GM21786 (cell line): ENCODE results near the gene UFD1.

Experiments used
- ATAC-seq: cut with Tn5 transposase; IDR thresholded peaks from one replicate; pipeline ENCODE4 v1.9.1; 2021; ENCODE audit not compliant: unreplicated experiment

The UFD1 gene

GRCh38 chr22:19478901-19479354, at the start of gene UFD1:
TSS of gene UFD1 (minus strand) at chr22:19479193. CDS start at chr22:19479085, 108 bp downstream.
- peak; percentile 51 for ATAC-seq

DNA sequence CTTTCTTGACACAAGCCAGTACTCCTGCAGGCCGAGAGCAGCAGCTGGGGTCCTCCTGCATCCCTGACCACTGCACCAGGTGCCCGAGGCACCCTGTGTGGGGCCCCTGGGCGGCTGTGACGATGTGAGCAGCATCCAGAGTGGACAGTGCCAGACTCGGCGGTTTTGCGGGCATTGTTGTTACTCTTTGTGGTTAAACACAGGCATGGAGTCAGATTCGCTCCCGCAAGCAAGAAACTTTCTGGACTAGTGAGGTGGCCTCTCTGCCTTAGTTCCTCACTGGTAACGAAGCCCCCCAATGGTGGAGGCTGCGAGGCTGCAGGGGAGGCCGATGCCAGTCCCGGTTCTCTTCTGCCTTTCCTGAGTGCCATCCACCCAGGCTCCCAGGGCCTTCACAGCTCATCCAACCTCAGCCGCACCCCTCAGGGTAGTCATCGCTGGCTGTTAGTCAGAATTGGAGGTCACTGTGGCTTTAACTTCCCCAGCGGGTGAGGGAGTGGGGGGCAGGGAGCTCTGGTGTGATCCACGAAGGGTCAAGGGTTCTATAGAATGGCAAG, 48.9 kb upstream of the UFD1 start:
- no peak for ATAC-seq

DNA sequence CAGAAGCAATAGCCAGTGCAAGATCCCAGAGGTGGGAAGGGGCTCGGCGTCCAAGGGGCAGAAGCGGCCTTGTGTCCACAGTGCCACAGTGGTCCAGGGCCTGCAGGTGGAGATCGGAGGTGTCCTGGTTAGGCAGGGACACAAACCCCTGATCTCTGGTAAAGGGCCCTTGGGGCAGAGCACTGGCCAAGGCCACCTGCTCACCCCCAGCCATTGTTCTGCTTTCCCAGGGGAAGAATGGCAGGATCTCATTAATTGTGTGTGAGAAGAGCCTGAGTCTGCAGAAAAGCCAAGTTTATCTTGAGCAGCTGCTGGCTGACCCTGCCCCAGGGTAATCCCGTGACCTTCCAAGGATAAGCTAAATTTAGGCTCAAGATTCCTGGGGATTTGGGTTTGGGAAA, 48.3 kb upstream of the UFD1 start:
- ATAC-seq: no peak

DNA sequence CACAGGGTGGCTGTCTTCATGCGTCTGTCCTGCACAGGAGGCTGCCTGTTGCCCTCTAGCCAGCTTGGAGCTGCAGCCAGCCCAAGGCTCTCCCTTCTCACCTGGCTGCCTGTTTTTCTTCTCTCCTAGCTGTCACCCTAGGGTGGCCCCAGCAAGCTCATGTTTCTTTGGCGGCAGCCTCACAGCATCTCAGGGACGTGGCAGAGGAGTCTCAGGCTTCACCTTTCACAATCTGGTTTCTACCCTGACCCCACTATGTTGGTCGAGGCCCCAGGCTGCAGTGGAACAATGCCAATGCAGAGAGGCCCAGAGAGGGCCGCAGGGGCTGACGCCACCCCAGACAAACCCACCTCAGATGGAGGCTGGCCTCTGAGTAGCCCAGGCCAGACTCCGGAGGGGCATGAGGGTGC, 47.7 kb upstream of the UFD1 start:
- no peak for ATAC-seq

- ATAC-seq: no peak
These were observed 47.2 kb upstream of the UFD1 start for GRCh38 chr22:19526076-19526701.

- no peak for ATAC-seq
These were observed 46.7 kb upstream of the UFD1 start for GRCh38 chr22:19525666-19526065.

DNA sequence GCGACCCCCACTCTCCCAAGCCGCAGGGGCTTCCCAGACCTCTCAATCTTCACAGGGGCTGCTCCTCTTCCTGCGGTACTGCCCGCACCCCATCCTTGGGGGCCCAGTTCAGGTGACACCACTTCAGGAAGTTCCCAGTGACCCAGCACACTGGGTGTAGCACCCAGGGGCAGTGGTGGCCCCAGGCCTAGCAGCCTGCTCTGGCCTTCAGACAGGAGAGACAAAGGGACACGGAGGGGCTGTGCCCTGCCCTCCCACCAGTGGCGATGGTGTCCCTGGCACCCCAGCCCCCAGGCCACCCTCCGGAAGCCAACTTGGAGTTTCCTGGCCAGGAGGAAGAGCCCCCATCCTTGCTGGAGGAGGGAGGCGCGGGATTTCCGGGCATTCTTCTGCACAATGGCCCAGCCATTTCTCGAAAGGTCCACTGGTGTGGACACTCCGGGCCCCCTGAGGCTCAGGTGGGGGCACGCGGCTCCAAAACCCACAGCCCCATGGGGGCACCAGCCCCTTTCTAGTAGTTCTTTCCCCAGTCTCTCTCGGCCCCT, 46.2 kb upstream of the UFD1 start:
- no peak for ATAC-seq

- ATAC-seq: no peak
These were observed 45.5 kb upstream of the UFD1 start, which contains the start of gene CLDN5 for GRCh38 chr22:19524170-19525115. TSS of gene CLDN5 (minus strand) at chr22:19524410. CDS start at chr22:19524255, 155 bp downstream.

DNA sequence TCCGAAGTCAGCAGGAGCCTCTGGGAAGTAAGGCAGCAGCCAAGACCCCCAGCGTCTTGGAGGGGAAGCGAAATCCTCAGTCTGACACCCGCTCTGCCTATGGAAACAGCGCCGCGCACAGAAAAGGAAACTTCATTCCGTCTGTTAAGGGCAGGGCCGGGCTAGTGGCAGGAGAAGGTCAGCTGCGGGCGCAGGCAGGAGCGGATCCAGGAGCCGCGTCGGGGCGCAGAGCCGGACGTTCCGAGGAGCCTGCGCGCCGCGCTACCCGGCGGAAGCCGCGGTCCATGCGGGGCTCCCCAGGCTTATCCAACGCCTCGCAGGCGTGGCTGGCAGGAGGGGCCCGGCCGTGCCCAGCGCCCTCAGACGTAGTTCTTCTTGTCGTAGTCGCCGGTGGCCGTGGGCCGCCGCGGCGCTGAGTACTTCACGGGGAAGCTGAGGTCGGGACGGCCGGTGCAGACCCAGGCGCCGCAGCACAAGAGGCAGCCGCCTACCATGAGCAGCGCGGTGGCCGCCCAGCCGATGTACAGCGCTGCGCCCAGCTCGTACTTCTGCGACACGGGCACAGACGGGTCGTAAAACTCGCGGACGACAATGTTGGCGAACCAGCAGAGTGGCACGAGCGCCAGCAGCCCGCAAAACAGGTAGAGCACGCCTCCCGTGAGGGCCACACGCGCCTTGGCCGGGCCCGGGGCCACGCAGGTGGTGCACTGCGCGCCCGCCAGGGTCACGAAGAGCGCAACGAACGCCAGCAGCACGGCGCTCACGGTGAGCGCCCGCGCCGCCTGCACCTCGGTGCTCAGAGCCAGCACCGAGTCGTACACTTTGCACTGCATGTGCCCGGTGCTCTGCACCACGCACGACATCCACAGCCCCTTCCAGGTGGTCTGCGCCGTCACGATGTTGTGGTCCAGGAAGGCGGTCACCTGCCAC, 44.5 kb upstream of the UFD1 start:
- no peak for ATAC-seq

- ATAC-seq: no peak
These were observed 43.9 kb upstream of the UFD1 start for GRCh38 chr22:19522881-19523239.

DNA sequence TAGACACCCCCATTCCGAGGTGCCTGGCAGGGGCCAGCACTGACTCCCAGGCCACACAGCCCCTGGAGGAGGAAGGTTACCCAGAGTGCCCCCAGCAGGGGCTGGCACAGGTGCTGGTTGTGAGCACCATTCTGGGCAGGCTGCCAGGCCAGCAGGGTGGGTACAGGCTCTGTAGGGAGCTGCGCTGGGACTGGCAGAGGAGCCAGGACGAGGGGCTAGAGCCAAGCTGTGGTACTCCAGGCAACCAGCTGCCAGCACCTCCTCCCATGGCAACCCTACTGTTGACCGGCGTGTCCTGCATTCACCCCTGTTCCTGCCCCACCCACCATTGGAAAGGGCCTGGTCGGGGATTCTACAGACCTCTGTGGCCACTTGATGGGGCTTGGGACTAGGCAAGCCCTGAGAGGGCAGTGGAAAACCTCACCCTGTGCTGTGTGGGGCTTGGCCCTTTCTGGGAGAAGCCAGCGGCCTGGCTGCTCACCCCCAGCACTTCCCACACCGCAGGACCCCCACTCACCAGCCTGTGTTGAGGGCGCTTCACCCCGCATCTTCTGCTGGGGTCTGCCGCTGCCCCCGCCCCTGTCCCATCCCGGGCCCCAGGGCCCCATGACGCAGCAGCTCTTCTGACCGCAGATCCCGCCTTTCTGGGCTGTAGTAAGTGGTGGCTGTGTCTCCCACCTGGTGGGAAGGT, 43.3 kb upstream of the UFD1 start:
- ATAC-seq: no peak

DNA sequence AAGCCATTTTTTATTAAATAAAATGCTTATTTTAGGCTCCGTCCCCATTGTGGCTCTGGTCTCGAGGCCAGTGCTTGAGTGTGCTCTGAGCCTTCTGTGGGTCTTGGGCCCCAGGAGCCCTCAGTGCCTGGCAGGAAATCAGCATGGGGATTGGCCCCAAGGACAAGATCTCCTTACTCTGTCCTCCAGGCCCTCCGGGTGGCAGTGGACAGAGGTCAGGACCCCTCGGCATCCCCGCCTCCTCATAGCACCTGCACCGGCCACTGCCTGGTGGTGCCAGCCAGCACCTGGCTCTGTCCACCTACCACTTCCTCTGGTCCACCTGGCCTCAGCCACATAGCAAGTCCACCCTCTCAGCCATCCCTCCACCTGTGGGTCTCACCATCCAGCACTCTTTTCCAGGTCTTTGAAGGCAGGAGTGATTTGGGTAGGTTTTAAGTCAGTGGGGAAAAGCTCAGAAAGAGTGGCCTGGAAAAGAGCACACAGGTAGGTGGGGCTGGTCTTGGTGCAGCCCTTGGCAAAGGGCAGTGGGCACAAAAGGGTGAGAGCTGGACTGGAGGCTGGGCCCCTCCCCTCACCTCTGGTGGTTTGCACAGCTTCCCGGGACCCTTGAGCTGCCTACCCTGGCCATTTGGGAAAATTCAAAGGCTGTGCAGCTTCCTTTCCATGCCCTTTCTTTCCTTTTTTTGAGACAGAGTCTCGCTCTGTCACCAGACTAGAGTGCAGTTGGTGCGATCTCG, 41.7 kb upstream of the UFD1 start:
- no peak for ATAC-seq

- no peak for ATAC-seq
These were observed 41.0 kb upstream of the UFD1 start for GRCh38 chr22:19520007-19520406.

DNA sequence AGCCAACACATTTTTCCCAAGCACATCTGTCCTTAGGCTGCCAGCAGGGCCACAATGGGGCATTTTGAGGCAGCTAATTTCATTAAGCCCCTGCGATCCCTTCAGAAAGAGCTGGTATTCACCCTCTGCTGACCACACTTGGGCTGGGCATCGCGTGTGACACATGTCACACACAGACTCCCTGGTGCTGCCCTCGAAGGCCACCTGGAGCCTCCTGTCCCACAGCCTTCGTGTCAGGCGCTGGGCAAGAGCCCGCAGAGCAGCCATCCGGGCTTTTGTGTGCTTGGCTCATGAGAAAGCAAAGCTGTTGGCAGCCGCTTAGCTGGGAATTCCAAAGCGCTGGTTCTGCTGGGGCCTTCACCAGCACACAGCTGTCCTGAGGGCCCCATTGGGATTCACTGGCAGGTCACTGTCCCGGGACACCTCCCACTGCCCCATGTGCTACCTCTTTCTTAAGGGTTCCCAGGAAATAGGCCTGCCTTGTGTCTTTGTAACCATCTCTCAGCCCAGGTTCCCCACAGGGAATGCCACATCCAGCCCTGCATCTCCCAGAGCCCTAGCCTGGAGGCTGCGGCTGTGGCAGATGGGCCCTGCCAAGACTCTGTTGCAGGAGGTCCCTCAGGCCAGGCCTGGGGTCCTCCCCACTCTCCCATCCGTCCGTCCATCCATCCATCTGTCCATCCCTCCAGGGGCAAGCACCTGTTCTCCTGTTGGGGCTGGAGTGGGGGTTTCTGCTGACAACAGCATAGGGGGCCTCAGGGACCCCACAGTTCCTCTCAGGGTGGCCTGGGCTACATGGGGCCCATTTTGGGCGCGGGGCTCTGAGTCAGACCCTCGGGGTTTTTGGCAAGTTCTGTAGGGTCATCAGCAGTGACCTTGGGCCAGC, 40.3 kb upstream of the UFD1 start:
- ATAC-seq: no peak

- ATAC-seq: no peak
These were observed 39.6 kb upstream of the UFD1 start for GRCh38 chr22:19518635-19519034.

- ATAC-seq: no peak
These were observed 39.1 kb upstream of the UFD1 start for GRCh38 chr22:19517919-19518611.

DNA sequence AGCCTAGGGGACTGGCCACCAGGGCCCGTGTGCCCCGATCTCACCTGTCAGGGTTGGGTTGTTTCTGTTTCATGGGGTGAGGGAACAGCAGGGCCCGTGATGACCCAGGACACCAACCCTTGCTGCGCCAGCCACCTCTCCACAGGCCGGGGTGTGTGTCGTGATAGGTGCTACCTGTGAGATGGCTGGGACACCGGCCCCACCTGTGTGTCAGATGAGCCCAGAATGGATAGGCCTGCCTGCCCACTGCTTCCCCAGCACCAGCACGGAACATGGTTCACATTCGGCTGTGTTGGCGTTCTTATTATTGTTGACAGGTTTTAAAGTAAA, 38.1 kb upstream of the UFD1 start:
- ATAC-seq: no peak
